Umbilical cord (tissue), 2 donors: ENCODE results near the gene MXRA8. TPM values are rescaled to one million over a fixed set of nuclear protein-coding genes. Genes with fewer than 3 reads are reported as not detected.
A peak's percentile ranks its signal among the peaks of the same experiment; 100 is the strongest.
"Not testable (repeated sequence)": the region's sequence is repeated elsewhere in the genome, so short reads cannot be mapped to it uniquely, and the experiment has no call there.

Experiments
- DNase-seq: peaks from one replicate; pipeline ENCODE4 v3.0.0-alpha.2; 2015; ENCODE audit warnings: low spot score
- total RNA-seq: library from RNA; depleted of rRNA; stranded (reverse); fragments of >200 nt; gene quantifications from one replicate; pipeline ENCODE4 v1.2.3, GENCODE V29; 2014; ENCODE audit warnings: low replicate concordance; ENCODE audit not compliant: insufficient read depth

The MXRA8 gene
- total RNA-seq, 1 donor from 2014 or later = 196 TPM

- DNase-seq = no peak
Observed at GRCh38 chr1:1391225-1391624, 32.9 kb upstream of the MXRA8 start.

GRCh38 chr1:1390675-1391074, 32.3 kb upstream of the MXRA8 start:
- no peak for DNase-seq

DNA sequence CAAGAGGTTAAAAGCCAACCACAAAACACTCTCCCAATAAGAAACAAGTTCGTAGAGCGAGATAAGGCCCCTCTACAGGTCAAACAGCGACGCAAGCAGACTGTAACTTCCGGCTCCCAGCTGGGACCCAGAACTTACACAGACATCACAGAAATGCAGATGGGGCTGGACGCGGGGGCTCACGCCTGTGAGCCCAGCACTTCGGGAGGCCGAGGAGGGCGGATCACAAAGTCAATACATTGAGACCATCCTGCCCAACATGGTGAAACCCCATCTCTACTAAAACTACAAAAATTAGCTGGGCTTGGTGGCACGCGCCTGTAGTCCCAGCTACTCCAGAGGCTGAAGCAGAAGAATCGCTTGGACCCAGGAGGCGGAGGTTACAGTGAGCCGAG, 29.7 kb upstream of the MXRA8 start:
- no peak for DNase-seq

GRCh38 chr1:1387098-1388077, 29.0 kb upstream of the MXRA8 start:
- no peak for DNase-seq

DNA sequence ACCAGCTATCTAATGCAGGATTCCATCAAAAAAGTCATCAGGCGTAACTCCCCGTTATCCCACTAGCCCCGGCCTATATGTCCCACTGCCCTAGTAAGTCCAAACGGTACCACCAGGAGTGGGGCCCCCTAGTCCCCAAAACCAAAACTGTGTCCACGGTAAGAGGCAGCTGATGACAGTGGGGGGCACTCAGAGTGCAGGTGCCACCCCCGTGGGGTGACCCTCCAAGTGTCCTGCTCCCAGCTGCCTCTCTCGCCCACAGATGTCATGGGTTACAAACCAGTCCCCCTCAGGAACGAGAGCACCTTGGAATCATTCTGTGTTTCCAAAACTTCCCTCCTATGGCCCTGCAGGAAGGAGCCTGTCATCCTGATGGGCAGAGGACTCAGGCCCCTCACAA, 27.6 kb upstream of the MXRA8 start:
- DNase-seq = no peak

DNA sequence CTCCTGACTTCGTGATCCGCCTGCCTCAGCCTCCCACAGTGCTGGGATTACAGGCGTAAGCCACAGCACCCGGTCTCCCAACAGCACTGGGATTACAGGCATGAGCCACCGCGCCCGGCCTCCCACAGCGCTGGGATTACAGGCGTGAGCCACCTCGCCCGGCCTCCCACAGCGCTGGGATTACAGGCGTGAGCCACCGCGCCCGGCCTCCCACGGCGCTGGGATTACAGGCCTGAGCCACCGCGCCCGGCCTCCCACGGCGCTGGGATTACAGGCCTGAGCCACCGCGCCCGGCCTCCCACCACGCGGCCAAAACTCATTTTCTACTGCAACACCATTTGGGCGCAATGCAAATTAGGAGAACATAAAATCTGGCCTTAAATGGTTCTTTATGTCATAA, 27.0 kb upstream of the MXRA8 start:
- not testable (repeated sequence) for DNase-seq

GRCh38 chr1:1381294-1381693, 22.9 kb upstream of the MXRA8 start:
- no peak for DNase-seq

GRCh38 chr1:1380860-1381259, 22.5 kb upstream of the MXRA8 start:
- DNase-seq = no peak

DNA sequence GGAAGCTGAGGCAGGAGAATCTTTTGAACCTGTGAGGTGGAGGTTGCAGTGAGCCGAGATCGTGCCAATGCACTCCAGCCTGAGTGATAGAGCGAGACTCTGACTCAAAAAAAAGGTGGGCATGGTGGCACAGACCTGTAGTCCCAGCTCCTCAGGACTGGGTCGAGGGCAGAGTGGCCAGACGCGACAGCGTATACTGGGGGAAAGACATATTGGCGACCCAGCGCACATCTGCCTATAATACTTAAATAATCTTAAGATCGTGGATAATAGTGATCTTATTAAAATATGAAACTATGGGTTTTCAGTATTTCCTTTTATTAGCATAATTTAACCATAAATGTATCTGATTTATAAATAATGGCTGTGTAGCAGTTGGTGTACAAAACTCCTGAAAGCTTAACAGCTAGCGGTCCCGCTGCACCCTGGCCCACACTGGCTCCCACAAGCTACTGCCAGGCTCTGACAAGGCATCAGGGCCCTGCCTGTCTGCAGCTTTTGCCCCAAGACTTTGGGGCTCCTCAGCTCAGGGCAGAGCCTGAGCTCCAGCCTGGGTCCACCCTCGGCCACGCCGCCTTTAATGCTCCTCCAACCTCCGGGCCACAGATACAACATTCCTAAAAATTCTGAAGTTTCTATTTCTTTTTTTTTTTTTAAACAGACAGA, 19.3 kb upstream of the MXRA8 start:
- DNase-seq = no peak

DNA sequence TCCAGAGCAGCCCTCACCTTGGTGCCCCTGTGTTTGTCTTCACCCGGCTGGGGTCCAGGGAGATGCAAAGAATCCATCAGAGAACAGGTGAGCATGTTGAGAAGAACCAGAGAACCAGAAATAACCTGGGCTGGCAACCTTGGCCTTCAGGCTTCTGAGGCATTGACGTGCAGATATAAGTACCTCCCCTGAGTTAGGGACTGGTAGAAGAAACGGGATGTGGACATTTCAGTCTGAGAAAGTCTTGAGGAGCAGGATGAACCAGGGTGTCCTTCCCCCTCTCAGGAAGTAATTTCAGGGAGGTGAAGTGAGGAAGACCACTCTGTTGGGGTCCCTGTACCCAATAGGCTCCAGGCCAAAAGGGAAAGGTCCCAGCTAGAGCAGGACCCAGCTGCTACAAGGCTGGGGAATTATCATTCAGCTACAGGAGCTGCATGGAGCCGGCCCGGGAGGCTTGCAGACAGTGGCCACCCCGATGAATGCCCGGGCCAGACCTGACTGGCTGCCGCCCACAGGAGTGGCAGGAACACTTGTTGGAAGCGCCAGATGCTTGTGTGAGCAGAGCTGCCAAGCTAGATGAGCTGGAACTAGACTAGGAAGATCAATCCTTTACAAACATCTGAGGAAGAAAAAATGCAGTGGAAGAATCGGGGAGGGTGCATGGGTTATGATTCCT, 18.3 kb upstream of the MXRA8 start:
- no peak for DNase-seq

DNA sequence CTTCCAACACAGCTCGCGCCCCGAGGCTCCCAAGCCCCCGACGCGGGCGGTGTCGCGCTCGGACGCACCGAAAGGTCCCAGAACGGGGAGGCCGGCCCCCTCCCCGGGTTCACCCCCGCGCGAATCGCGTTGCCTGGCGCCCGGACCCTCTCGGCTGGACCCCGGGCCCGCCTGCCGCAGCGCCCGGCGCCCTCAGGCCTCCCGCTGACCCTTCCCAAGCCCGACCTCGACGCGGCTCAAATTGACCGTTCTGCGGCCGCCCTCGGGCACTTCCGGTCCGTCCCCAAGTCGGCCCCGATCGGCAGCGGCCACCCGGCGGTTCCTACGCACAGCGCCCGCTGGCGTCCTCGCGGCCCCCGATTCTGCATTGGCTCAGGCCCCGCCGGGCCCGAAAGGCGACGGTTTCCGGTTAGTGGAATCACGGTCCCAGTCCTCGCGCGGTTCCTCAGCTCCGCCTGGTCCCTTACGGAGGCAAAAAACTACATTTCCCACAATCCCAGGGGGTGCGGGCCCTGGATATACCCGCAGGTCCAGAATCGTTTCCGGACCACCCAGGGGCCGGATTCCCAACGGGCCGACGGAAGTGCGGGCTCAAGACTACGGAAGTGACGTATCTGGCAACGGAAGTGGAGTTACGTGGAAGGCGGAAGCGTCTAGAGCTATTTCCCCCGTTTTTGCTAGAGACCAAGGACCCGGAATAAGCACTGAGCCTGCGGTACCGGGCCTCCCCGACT, 16.7 kb upstream of the MXRA8 start, which contains the start of gene AURKAIP1:
AURKAIP1 (minus strand) TSS at position 279 of the 734 bp plus-strand sequence. CDS start 451 bp downstream, outside the sequence.
- DNase-seq = peak; percentile 100

- no peak for DNase-seq
Observed at GRCh38 chr1:1374589-1374928, 16.2 kb upstream of the MXRA8 start.

- no peak for DNase-seq
Observed at GRCh38 chr1:1373815-1374588, 15.6 kb upstream of the MXRA8 start.

- DNase-seq = no peak
Observed at GRCh38 chr1:1373051-1373814, 14.9 kb upstream of the MXRA8 start.

DNA sequence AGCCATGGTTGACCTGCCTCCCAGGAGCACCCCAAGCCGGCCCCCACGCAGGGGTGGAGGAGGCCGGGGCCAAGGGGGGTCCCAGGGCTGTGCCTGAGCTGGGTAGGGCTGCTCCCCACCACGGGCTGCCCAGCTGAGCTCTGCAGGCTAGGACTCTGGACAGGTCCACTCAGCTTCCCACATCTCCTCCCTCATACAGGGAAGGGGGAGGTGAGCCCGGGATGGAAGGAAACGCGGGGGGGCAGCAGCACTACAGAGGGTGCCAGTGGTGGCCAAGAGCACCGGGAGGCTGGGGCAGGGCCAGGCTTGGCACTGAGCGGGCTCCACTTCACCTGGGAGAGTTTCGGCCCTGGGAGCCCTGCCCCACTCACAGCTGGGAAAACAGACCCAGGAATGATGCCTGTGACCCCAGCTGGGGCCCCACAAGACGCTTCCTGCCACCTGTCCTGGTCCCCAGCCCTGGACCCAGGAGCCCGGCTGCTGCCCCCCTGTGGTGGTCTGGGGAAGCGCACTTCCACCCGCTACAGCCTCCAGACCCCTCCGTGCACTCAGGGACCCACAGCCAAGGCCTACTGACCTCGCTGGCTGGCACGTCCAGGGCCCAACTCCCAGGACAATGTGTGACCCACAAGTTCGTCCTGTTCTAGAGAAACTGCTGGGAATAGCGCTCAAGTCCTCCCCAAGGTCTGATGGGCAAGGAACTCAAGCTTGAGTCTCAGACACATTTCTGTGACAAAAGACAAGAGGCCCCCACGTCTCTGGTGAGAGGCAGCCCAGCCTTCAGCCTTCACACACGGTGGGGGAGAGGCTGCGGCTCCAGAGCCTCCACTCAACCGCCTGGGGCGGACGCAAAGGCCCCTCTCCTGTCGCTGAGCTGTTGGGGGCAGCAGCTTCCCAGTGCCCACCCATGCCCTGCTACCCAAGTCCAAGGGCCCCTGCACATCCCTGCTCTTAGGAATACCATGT, 13.7 kb upstream of the MXRA8 start:
- DNase-seq = no peak

- no peak for DNase-seq
Observed at GRCh38 chr1:1371364-1371745, 13.0 kb upstream of the MXRA8 start.

DNA sequence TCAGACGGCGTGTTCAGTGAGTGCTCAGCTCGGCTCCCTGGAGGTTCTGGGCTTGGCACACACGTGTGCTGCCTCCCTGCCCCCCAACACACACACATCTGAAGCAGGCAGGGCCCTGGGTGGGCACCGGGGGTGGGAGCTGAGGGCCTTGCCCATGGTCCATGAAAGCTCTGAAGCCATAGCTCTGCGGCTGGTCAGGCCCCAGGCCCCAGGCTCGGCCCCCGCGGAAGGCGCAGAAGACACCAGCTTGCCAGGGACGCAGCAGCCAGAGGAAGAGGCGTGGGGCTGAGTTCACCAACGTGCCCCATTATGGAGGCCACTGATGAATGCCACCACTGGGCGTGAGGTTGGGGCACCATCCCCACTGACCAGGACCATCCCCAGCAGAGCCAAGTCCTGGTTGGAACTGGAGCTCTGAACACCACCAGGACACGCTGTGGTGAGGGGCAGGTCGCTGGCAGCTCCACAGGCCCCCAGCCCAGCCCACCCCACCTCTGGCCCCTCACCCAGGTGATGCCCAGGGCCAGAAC, 12.5 kb upstream of the MXRA8 start:
- DNase-seq = no peak

DNA sequence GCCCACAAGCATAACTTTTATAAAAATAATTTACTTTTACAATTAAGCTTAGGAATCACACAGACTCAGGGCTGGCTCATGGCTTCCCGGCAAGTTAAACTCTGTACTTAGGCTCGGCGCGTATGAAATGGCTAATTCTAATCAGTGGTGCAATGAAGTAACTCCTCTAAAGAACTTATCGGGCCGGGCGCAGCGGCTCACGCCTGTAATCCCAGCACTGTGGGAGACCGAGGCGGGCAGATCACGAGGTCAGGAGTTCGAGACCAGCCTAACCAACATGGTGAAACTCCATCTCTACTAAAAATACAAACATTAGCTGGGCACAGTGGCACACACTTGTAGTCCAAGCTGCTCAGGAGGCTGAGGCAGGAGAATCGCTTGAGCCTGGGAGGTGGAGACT, 11.7 kb upstream of the MXRA8 start:
- DNase-seq = not testable (repeated sequence)

GRCh38 chr1:1367315-1367714, 9.0 kb upstream of the MXRA8 start:
- DNase-seq = no peak
